Measurements from ENCODE around the gene PPFIBP1. TPM values are rescaled to one million over a fixed set of nuclear protein-coding genes. Genes with fewer than 3 reads are reported as not detected.

The PPFIBP1 gene
- polyA plus RNA-seq, 1 donor (not counting 4 experiments of a cell fraction or from before 2014, with no cell fraction given), result 83.5 TPM

GRCh38 chr12:27732281-27732680 is 208.3 kb downstream of the PPFIBP1 start:
- TF ChIP-seq CTCF (optimal IDR thresholded peaks at IDR 0.05 in 1 of 3, IDR thresholded peaks at IDR 0.05 in 1 of 3, conservative IDR thresholded peaks at IDR 0.05 in 1 of 3; ENCODE audit: extremely low read depth in 1 of 3, insufficient read depth in 2 of 3, low read length in 3 of 3) (peak; percentile 44 to 58 (median 48)), EZH2 (IDR thresholded peaks at IDR 0.05; ENCODE audit: low read length) (no peak)

GRCh38 chr12:27733052-27733656 is 209.1 kb downstream of the PPFIBP1 start:
- H3K4me2 ChIP-seq (ENCODE audit: control insufficient read depth, extremely low read depth, insufficient read depth, low read depth, low read length), result no peak overlapping the region
- H3K9me1 ChIP-seq (ENCODE audit: control insufficient read depth, extremely low read depth, insufficient read depth, low read length), result no peaks in the 10 kb centered on the region
- no peak overlapping the region for H3K27ac ChIP-seq (ENCODE audit: control insufficient read depth, insufficient read depth, low read length)
- dilution Hi-C loops (cut with MboI; ENCODE audit: extremely low pct_ligation_motif_present, low sequenced_read_pairs), result no loop called here
- H3K36me3 ChIP-seq (ENCODE audit: control insufficient read depth in 2 of 2, extremely low read depth in 1 of 2, insufficient read depth in 2 of 2, low read length in 2 of 2), result peaks cover 6 to 12% of the 10 kb centered on the region in 2 experiments
- H4K20me1 ChIP-seq (ENCODE audit: control insufficient read depth, extremely low read depth, insufficient read depth, low read length), result no peaks in the 10 kb centered on the region
- H3K79me2 ChIP-seq (ENCODE audit: control insufficient read depth, insufficient read depth, low read length), result peaks cover 3% of the 10 kb centered on the region
- H3K9me3 ChIP-seq (ENCODE audit: control insufficient read depth, low read depth, low read length), result no peaks in the 10 kb centered on the region
- TF ChIP-seq CTCF (optimal IDR thresholded peaks at IDR 0.05 in 1 of 3, IDR thresholded peaks at IDR 0.05 in 1 of 3, conservative IDR thresholded peaks at IDR 0.05 in 1 of 3; ENCODE audit: extremely low read depth in 1 of 3, insufficient read depth in 2 of 3, low read length in 3 of 3) (peak; percentile 71 to 86 (median 83)), EZH2 (IDR thresholded peaks at IDR 0.05; ENCODE audit: low read length) (no peak)
- H3K4me1 ChIP-seq (ENCODE audit: control insufficient read depth, extremely low read depth, insufficient read depth, low read length), result no peaks in the 10 kb centered on the region
- no peak overlapping the region for H3K9ac ChIP-seq (ENCODE audit: control insufficient read depth, extremely low read depth, insufficient read depth, low read length)
- FAIRE-seq, result peak; percentile 93
- H3K27me3 ChIP-seq (ENCODE audit: control insufficient read depth, extremely low read depth, insufficient read depth, low read length), result no peaks in the 10 kb centered on the region
- no peak for DNase-seq (ENCODE audit: low read depth, low spot score)
- no peak overlapping the region for H2AFZ ChIP-seq (ENCODE audit: control insufficient read depth, low read length)
- H3K4me3 ChIP-seq (ENCODE audit: control insufficient read depth in 2 of 3, extremely low read depth in 1 of 3, insufficient read depth in 2 of 3, low read depth in 1 of 3, low read length in 3 of 3), result no peak overlapping the region

More at GRCh38 chr12:27732281-27732680, 208.3 kb downstream of the PPFIBP1 start:
- dilution Hi-C loops (cut with MboI; ENCODE audit: extremely low pct_ligation_motif_present, low sequenced_read_pairs), result no loop called here
- H4K20me1 ChIP-seq (ENCODE audit: control insufficient read depth, extremely low read depth, insufficient read depth, low read length), result no peaks in the 10 kb centered on the region
- no peaks in the 10 kb centered on the region for H3K9me3 ChIP-seq (ENCODE audit: control insufficient read depth, low read depth, low read length)
- no peak overlapping the region for H3K4me3 ChIP-seq (ENCODE audit: control insufficient read depth in 2 of 3, extremely low read depth in 1 of 3, insufficient read depth in 2 of 3, low read depth in 1 of 3, low read length in 3 of 3)
- no peaks in the 10 kb centered on the region for H3K27me3 ChIP-seq (ENCODE audit: control insufficient read depth, extremely low read depth, insufficient read depth, low read length)
- no peaks in the 10 kb centered on the region for H3K4me1 ChIP-seq (ENCODE audit: control insufficient read depth, extremely low read depth, insufficient read depth, low read length)
- peaks cover 4% of the 10 kb centered on the region for H3K79me2 ChIP-seq (ENCODE audit: control insufficient read depth, insufficient read depth, low read length)
- H3K4me2 ChIP-seq (ENCODE audit: control insufficient read depth, extremely low read depth, insufficient read depth, low read depth, low read length), result no peak overlapping the region
- no peak overlapping the region for H3K9ac ChIP-seq (ENCODE audit: control insufficient read depth, extremely low read depth, insufficient read depth, low read length)
- no peak overlapping the region for H3K27ac ChIP-seq (ENCODE audit: control insufficient read depth, insufficient read depth, low read length)
- DNase-seq (ENCODE audit: low read depth, low spot score) (no peak), FAIRE-seq (no peak)
- H2AFZ ChIP-seq (ENCODE audit: control insufficient read depth, low read length), result no peak overlapping the region
- H3K36me3 ChIP-seq (ENCODE audit: control insufficient read depth in 2 of 2, extremely low read depth in 1 of 2, insufficient read depth in 2 of 2, low read length in 2 of 2), result peaks cover 6 to 12% of the 10 kb centered on the region in 2 experiments
- no peaks in the 10 kb centered on the region for H3K9me1 ChIP-seq (ENCODE audit: control insufficient read depth, extremely low read depth, insufficient read depth, low read length)
